HepG2 (cell line): ENCODE data around the gene ARID5B. TPM values are rescaled to one million over a fixed set of nuclear protein-coding genes. Genes with fewer than 3 reads are reported as not detected.

Experiments
- ATAC-seq: fragments of 200-7000 bp; cut with Tn5 transposase; 3 replicates; pipeline ENCODE4 v1.9.1; 2020; ENCODE audit warnings: mild to moderate bottlenecking, moderate library complexity
- BruUV-seq: library from RNA; stranded (reverse); fragments of 400-500 nt; replicated peaks from 2 replicates; lab custom pipeline; 2021; lab: Mats Ljungman, UMichigan
- CTCF ChIA-PET: fragments of 300-600 bp; formaldehyde crosslinking; extraction: SDS; loops from one replicate; lab custom pipeline; 2021; ENCODE audit warnings: low total read pairs, inconsistent platforms, low intra/inter-chr PET ratio; lab: Yijun Ruan, JAX
- POLR2A ChIA-PET: fragments of 350-600 bp; sonication (Branson Sonifier 250); formaldehyde crosslinking; loops from one replicate; lab custom pipeline; 2020; ENCODE audit warnings: antibody characterized with exemption, inconsistent platforms; lab: Yijun Ruan, JAX
- DNase-seq: peaks from one replicate; pipeline ENCODE4 v3.0.0-alpha.2; 2015; ENCODE audit warnings: low spot score
- FAIRE-seq: peaks from 3 replicates; lab custom pipeline; 2011; peaks lifted over from hg19 to GRCh38; lab: Jason Lieb, UNC
- H2AFZ ChIP-seq: one replicate; pipeline ENCODE4 v1.6.1; 2011; ENCODE audit warnings: low read length, inconsistent platforms
- H3K27ac ChIP-seq: fragments of 300-600 bp; 3 replicates; pipeline ENCODE4 v1.8.0; 2011; ENCODE audit warnings: mixed run types, mild to moderate bottlenecking, mixed read lengths, low read length, inconsistent platforms; ENCODE audit not compliant: insufficient read depth; ENCODE audit errors: extremely low read length
- H3K27me3 ChIP-seq, 2 experiments: fragments of 200-600 bp in 1 of 2; 2 replicates in 1 of 2; 3 replicates in 1 of 2; pipeline versions ENCODE4 v1.6.0 to v1.8.0; 2011; ENCODE audit warnings: low read length in 2 of 2, mild to moderate bottlenecking in 2 of 2, moderate library complexity in 2 of 2, inconsistent platforms in 1 of 2; ENCODE audit not compliant: insufficient read depth in 2 of 2, control insufficient read depth in 1 of 2
- H3K36me3 ChIP-seq, 2 experiments: fragments of 200-600 bp in 1 of 2; replicated peaks in 1 of 2; 2 replicates in 1 of 2; 3 replicates in 1 of 2; pipeline versions ENCODE4 v1.5.1 to v1.8.0; 2011; ENCODE audit warnings: low read length in 2 of 2, inconsistent platforms in 1 of 2; ENCODE audit not compliant: insufficient read depth in 2 of 2, control insufficient read depth in 1 of 2
- H3K4me1 ChIP-seq: 2 replicates; pipeline ENCODE4 v1.5.1; 2012; ENCODE audit warnings: low read length, inconsistent platforms; ENCODE audit not compliant: insufficient read depth
- H3K4me2 ChIP-seq: 2 replicates; pipeline ENCODE4 v1.6.0; 2011; ENCODE audit warnings: low read depth, low read length, inconsistent platforms
- H3K4me3 ChIP-seq, 3 experiments: fragments of 200-600 bp in 1 of 3; sonication (generic), shearing (Covaris generic) in 1 of 3; replicated peaks in 1 of 3; 2 replicates each; pipeline ENCODE4 v1.5.1; 2011 to 2016; ENCODE audit warnings: low read length in 3 of 3, inconsistent platforms in 2 of 3, low read depth in 2 of 3, mild to moderate bottlenecking in 2 of 3, control low read depth in 1 of 3, mixed read lengths in 1 of 3; ENCODE audit not compliant: insufficient read depth in 1 of 3
- H3K79me2 ChIP-seq: one replicate; pipeline ENCODE4 v1.6.1; 2011; ENCODE audit warnings: low read length, inconsistent platforms; ENCODE audit not compliant: insufficient read depth
- H3K9ac ChIP-seq: 2 replicates; pipeline ENCODE4 v1.6.0; 2011; ENCODE audit warnings: mild to moderate bottlenecking, low read depth, low read length, inconsistent platforms; ENCODE audit not compliant: insufficient read depth
- H3K9me3 ChIP-seq: 2 replicates; pipeline ENCODE4 v1.5.1; 2012; ENCODE audit warnings: mild to moderate bottlenecking, low read length
- H4K20me1 ChIP-seq: 2 replicates; pipeline ENCODE4 v1.6.0; 2011; ENCODE audit warnings: inconsistent platforms, mild to moderate bottlenecking, low read length, moderate library complexity; ENCODE audit not compliant: insufficient read depth
- MED8 ChIP-seq: sonication (generic); formaldehyde crosslinking; IDR thresholded peaks from 2 replicates; pipeline ENCODE4 v1.8.1; 2023; ENCODE audit warnings: mild to moderate bottlenecking, missing genetic modification reagents; ENCODE audit not compliant: insufficient replicate concordance
- NFIB ChIP-seq: sonication (generic); formaldehyde crosslinking; IDR thresholded peaks from 2 replicates; pipeline ENCODE4 v1.9.0; 2021; ENCODE audit warnings: missing genetic modification reagents, mild to moderate bottlenecking, borderline replicate concordance
- NFYB ChIP-seq: sonication (generic); formaldehyde crosslinking; IDR thresholded peaks from 2 replicates; pipeline ENCODE4 v1.4.0; 2020; ENCODE audit warnings: missing genetic modification reagents
- RXRB ChIP-seq: IDR thresholded peaks from 2 replicates; pipeline ENCODE4 v1.6.1; 2016; ENCODE audit warnings: borderline replicate concordance, missing genetic modification reagents, missing compliant biosample characterization
- ZNF552 ChIP-seq: sonication (generic); formaldehyde crosslinking; IDR thresholded peaks from 2 replicates; pipeline ENCODE4 v1.9.0; 2022; ENCODE audit warnings: missing genetic modification reagents, mild to moderate bottlenecking, borderline replicate concordance
- ZNF563 ChIP-seq: sonication (generic); formaldehyde crosslinking; IDR thresholded peaks from 2 replicates; pipeline ENCODE4 v1.8.0; 2022; ENCODE audit warnings: mild to moderate bottlenecking, moderate library complexity, missing genetic modification reagents
- ZNF572 ChIP-seq: sonication (generic); formaldehyde crosslinking; IDR thresholded peaks from 2 replicates; pipeline ENCODE4 v1.5.1; 2020; ENCODE audit warnings: mild to moderate bottlenecking, missing genetic modification reagents
- WGBS: methylation state at CpG from one replicate; pipeline ENCODE4 v1.1.6; 2017; ENCODE audit warnings: low lambda C conversion rate; 5-methylcytosine and 5-hydroxymethylcytosine counted together
- in situ Hi-C: cut with HindIII; loops from 2 replicates; pipeline ENCODE4 v1.10.0; 2017; ENCODE audit warnings: low pct_unique_long_range_greater_than_20kb; ENCODE audit not compliant: extremely low pct_ligation_motif_present
- intact Hi-C: fragments of 100-400 bp; cut with micrococcal nuclease; formaldehyde crosslinking; loops from one replicate; pipeline ENCODE4 v1.10.0; 2022; ENCODE audit not compliant: unreplicated experiment
- polyA plus RNA-seq, 8 experiments: library from polyadenylated mRNA; depleted of rRNA in 3 of 8; stranded (reverse) in 7 of 8; unstranded in 1 of 8; fragments of >200 nt; fragmentation: Illumina TruSeq in 4 of 8; extraction: Trizol in 4 of 8; gene quantifications; 2 replicates each; pipeline versions ENCODE4 v1.2.1 to v1.2.3, GENCODE V29; 2011 to 2016; ENCODE audit warnings: low read depth in 4 of 8, missing spikeins in 1 of 8, mixed read lengths in 1 of 8; ENCODE audit not compliant: insufficient read depth in 1 of 8
- total RNA-seq, 5 experiments: library from RNA; depleted of rRNA; stranded (reverse); fragments of >200 nt; fragmentation: Illumina TruSeq; extraction: Trizol; gene quantifications; 2 replicates each; pipeline ENCODE4 v1.2.3, GENCODE V29; 2016; ENCODE audit warnings: low read depth in 1 of 5
- TF ChIP-seq, protein P1 (sequence below): sonication (generic); formaldehyde crosslinking; IDR thresholded peaks from 2 replicates; pipeline ENCODE4 v1.4.0; 2020; ENCODE audit warnings: mild to moderate bottlenecking, missing genetic modification reagents, borderline replicate concordance
- TF ChIP-seq, protein P2 (sequence below): fragments of 450-650 bp; IDR thresholded peaks from 2 replicates; pipeline ENCODE4 v1.6.1; 2016
- TF ChIP-seq, protein P3 (sequence below): sonication (generic); formaldehyde crosslinking; IDR thresholded peaks from 2 replicates; pipeline ENCODE4 v1.8.1; 2023; ENCODE audit warnings: mild to moderate bottlenecking, inconsistent platforms, moderate library complexity, missing genetic modification reagents, borderline replicate concordance
- TF ChIP-seq, protein P4 (sequence below): sonication (generic); formaldehyde crosslinking; IDR thresholded peaks from 2 replicates; pipeline ENCODE4 v1.4.0; 2020; ENCODE audit warnings: missing genetic modification reagents

The ARID5B gene
- total and polyA plus RNA-seq, 2 of the 13 experiments (the other 11 are each of a cell fraction or from before 2014, with no cell fraction given), result 6.2 to 21.1 TPM

DNA sequence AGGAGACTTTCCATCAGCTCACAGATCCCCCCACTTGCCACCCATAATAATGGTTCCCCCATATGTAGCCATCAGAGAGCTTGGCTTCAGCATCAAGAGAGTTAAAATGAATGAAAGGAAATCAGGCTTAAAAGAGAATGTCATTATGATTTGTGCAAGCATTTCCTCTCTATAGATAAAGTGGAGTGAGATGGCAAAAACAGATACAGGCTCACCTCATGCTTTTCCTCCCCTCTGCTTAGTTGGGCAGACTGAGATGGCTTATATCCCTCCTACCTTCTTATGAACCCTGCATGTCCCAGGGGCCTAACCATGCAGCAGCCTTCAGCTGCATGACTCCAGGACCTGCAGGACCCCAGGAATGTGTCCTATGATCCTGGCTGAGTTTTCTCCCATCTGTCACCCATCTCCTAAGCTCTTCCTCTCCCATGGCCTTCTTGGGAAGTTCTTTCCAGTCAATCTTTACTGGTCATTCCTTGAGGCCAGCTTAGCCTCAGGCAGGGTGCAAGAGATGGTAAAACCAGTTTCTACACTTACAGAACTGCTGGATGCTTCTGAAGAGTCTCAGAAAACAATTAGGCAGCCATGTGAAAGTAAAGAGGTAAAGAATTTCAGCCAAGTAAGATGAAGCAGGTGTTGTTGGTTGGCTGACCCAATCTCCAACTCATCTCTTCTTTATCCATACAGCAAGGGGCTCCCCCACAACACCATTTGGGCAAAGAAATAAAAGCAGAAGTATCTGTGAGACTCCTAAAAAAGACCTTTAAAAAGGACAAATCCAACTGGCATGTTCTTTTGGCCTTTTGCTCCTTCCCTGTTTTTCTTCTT, 207.5 kb downstream of the ARID5B start (continued):
- TF ChIP-seq, protein P1, sequence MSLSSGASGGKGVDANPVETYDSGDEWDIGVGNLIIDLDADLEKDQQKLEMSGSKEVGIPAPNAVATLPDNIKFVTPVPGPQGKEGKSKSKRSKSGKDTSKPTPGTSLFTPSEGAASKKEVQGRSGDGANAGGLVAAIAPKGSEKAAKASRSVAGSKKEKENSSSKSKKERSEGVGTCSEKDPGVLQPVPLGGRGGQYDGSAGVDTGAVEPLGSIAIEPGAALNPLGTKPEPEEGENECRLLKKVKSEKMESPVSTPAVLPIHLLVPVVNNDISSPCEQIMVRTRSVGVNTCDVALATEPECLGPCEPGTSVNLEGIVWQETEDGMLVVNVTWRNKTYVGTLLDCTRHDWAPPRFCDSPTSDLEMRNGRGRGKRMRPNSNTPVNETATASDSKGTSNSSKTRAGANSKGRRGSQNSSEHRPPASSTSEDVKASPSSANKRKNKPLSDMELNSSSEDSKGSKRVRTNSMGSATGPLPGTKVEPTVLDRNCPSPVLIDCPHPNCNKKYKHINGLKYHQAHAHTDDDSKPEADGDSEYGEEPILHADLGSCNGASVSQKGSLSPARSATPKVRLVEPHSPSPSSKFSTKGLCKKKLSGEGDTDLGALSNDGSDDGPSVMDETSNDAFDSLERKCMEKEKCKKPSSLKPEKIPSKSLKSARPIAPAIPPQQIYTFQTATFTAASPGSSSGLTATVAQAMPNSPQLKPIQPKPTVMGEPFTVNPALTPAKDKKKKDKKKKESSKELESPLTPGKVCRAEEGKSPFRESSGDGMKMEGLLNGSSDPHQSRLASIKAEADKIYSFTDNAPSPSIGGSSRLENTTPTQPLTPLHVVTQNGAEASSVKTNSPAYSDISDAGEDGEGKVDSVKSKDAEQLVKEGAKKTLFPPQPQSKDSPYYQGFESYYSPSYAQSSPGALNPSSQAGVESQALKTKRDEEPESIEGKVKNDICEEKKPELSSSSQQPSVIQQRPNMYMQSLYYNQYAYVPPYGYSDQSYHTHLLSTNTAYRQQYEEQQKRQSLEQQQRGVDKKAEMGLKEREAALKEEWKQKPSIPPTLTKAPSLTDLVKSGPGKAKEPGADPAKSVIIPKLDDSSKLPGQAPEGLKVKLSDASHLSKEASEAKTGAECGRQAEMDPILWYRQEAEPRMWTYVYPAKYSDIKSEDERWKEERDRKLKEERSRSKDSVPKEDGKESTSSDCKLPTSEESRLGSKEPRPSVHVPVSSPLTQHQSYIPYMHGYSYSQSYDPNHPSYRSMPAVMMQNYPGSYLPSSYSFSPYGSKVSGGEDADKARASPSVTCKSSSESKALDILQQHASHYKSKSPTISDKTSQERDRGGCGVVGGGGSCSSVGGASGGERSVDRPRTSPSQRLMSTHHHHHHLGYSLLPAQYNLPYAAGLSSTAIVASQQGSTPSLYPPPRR, result no peak
- no peak for TF ChIP-seq NFIB

DNA sequence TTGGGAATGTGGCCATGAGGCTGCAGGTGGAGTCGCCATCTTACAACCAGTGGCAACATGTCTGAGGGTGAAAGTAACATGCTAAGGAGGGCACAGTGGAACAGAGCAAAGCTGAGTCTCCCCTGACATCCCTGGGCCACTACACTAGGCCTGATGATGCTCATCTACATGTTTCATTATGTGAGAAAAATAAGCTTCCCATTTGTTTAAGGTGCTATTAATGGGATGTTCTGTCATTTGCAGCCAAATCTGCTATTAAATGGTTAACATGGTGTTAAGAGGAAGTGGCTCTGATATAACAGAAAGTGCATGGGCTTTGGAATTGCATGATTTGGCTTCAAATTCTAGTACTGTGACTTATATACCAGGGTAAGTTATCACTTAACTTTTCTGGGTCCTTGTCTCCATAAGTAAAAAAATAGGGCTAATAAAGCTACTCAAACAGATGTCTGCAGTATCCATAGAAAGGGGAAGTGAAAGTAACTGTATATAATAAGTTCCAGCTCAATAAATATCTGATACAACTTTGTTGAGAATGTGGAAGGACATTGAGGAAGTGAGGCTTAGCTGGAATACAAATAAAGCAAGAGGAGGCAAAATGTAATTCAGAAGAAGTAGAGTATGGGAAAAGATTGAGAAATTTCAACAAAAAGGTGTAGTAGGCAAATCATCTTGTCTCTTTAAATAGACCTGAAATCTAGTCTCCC, 208.2 kb downstream of the ARID5B start:
- no peaks in the 10 kb centered on the region for H3K36me3 ChIP-seq
- ChIA-PET CTCF (no interaction called here), POLR2A (no interaction called here)
- WGBS, result 75% methylated on average over 1 of the region's 1 CpG
- intact Hi-C loops, result no loop called here
- H2AFZ ChIP-seq, result no peak overlapping the region
- BruUV-seq, result no TSS peak
- no peak for ATAC-seq
- H3K27me3 ChIP-seq, result no peaks in the 10 kb centered on the region
- in situ Hi-C loops, result no loop called here
- no peaks in the 10 kb centered on the region for H3K9me3 ChIP-seq
- no peak for FAIRE-seq
- no peaks in the 10 kb centered on the region for H3K79me2 ChIP-seq
- H3K9ac ChIP-seq, result no peak overlapping the region
- no peak overlapping the region for H3K4me2 ChIP-seq
- no peaks in the 10 kb centered on the region for H3K4me1 ChIP-seq
- H3K4me3 ChIP-seq, result no peak overlapping the region
- no peaks in the 10 kb centered on the region for H4K20me1 ChIP-seq
- no peak overlapping the region for H3K27ac ChIP-seq
- DNase-seq, result no peak
- TF ChIP-seq RXRB (CRISPR knock-in tag) (no peak), ZNF552 (CRISPR knock-in tag) (no peak), NFYB (CRISPR knock-in tag) (no peak), MED8 (CRISPR knock-in tag) (no peak), ZNF563 (CRISPR knock-in tag) (no peak), ZNF572 (CRISPR knock-in tag) (no peak)
- TF ChIP-seq, protein P2, sequence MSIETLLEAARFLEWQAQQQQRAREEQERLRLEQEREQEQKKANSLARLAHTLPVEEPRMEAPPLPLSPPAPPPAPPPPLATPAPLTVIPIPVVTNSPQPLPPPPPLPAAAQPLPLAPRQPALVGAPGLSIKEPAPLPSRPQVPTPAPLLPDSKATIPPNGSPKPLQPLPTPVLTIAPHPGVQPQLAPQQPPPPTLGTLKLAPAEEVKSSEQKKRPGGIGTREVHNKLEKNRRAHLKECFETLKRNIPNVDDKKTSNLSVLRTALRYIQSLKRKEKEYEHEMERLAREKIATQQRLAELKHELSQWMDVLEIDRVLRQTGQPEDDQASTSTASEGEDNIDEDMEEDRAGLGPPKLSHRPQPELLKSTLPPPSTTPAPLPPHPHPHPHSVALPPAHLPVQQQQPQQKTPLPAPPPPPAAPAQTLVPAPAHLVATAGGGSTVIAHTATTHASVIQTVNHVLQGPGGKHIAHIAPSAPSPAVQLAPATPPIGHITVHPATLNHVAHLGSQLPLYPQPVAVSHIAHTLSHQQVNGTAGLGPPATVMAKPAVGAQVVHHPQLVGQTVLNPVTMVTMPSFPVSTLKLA, result no peak
- TF ChIP-seq, protein P3, sequence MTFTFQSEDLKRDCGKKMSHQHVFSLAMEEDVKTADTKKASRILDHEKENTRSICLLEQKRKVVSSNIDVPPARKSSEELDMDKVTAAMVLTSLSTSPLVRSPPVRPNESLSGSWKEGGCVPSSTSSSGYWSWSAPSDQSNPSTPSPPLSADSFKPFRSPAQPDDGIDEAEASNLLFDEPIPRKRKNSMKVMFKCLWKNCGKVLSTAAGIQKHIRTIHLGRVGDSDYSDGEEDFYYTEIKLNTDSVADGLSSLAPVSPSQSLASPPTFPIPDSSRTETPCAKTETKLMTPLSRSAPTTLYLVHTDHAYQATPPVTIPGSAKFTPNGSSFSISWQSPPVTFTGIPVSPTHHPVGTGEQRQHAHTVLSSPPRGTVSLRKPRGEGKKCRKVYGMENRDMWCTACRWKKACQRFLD (CRISPR knock-in tag), result no peak
- TF ChIP-seq, protein P4, sequence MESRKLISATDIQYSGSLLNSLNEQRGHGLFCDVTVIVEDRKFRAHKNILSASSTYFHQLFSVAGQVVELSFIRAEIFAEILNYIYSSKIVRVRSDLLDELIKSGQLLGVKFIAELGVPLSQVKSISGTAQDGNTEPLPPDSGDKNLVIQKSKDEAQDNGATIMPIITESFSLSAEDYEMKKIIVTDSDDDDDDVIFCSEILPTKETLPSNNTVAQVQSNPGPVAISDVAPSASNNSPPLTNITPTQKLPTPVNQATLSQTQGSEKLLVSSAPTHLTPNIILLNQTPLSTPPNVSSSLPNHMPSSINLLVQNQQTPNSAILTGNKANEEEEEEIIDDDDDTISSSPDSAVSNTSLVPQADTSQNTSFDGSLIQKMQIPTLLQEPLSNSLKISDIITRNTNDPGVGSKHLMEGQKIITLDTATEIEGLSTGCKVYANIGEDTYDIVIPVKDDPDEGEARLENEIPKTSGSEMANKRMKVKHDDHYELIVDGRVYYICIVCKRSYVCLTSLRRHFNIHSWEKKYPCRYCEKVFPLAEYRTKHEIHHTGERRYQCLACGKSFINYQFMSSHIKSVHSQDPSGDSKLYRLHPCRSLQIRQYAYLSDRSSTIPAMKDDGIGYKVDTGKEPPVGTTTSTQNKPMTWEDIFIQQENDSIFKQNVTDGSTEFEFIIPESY (CRISPR knock-in tag), result no peak
